Naive B cell (primary cell): Measurements from ENCODE around the gene RAB8B. TPM values are rescaled to one million over a fixed set of nuclear protein-coding genes. Genes with fewer than 3 reads are reported as not detected.

Experiments used
- ATAC-seq, 2 donors: fragments of 150-1000 bp; cut with Tn5 transposase; 2 replicates each; pipeline ENCODE4 v1.10.0; 2021; ENCODE audit warnings: low read depth in 2 of 2, mild to moderate bottlenecking in 2 of 2, moderate library complexity in 2 of 2
- DNase-seq: peaks from one replicate; pipeline ENCODE4 v3.0.0; 2022
- H3K27ac Mint-ChIP-seq, 6 donors: one replicate each; pipeline ENCODE4 v1.8.0; 2020 to 2022; ENCODE audit warnings: mild to moderate bottlenecking in 6 of 6, mixed read lengths in 6 of 6, moderate library complexity in 5 of 6, inconsistent platforms in 2 of 6
- H3K27me3 Mint-ChIP-seq, 3 donors: one replicate each; pipeline ENCODE4 v1.8.0; 2021 to 2022; ENCODE audit warnings: mixed read lengths in 3 of 3, mild to moderate bottlenecking in 1 of 3
- H3K36me3 Mint-ChIP-seq, 2 donors: one replicate each; pipeline ENCODE4 v1.8.0; 2020 to 2022; ENCODE audit warnings: mixed read lengths in 2 of 2, inconsistent platforms in 1 of 2, mild to moderate bottlenecking in 1 of 2
- H3K4me1 Mint-ChIP-seq, 3 donors: one replicate each; pipeline ENCODE4 v1.8.0; 2020 to 2022; ENCODE audit warnings: mixed read lengths in 3 of 3, inconsistent platforms in 1 of 3, mild to moderate bottlenecking in 1 of 3, moderate library complexity in 1 of 3
- H3K4me3 Mint-ChIP-seq, 8 donors: one replicate each; pipeline ENCODE4 v1.8.0; 2020 to 2022; ENCODE audit warnings: mild to moderate bottlenecking in 8 of 8, mixed read lengths in 8 of 8, moderate library complexity in 8 of 8, inconsistent platforms in 2 of 8
- H3K9me3 Mint-ChIP-seq, 7 donors: one replicate each; pipeline ENCODE4 v1.8.0; 2020 to 2022; ENCODE audit warnings: mixed read lengths in 7 of 7, mild to moderate bottlenecking in 5 of 7, inconsistent platforms in 2 of 7, moderate library complexity in 1 of 7
- polyA plus RNA-seq, 6 donors: library from polyadenylated mRNA; unstranded; fragments of 300-500 nt; fragmentation: Illumina TruSeq; gene quantifications; one replicate each; pipeline ENCODE4 v1.2.3, GENCODE V29; 2021; ENCODE audit warnings: low read depth in 6 of 6

The RAB8B gene
- polyA plus RNA-seq, 6 donors from 2014 or later: 24.4 to 64.4 (median 58.6) TPM

DNA sequence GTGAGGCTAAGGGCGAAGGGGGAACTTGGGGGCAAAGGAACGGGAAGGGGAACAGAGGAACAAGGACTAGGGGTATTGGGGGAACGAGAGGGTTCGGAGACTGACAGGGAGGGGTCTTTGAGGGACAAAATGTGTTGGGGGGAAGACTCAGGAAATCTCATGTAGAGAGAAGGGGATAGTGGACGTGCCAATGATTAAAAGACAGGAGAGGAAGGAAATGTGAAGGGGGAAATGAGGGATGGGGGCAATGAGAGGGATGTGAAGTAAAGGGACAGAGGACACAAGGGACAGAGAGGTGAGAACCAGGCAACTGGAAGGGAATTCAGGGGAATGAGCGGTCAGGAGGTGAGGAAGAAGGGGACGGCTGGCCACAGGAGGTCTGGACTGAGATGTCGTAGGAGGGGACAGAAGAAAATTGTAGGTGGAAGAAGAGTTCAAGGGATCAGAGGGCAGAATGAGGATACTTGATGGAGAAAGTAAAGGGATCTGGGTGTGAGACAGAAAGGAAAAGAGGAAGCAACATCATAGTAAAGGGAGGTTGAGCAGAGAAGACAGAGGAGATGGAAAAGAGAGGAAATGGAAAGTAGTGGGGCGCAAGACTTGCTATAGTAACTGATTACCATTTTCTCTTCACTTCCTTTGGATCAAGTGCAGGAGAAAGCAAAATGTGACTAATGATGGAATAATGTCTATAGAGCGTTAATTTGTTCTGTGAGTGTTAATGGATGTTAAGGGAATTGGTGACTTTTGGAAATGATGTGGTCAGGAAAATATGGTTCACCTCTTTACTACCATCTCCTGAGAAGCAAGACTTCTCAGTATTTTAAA lies 749 bp downstream of the RAB8B start:
- Mint-ChIP-seq H3K9me3 (no peaks in the 10 kb centered on the region), H3K4me3 (peak overlapping the region; percentile 91 to 100 (median 96)), H3K4me1 (peaks cover 50 to 68% (median 57%) of the 10 kb centered on the region in 3 donors), H3K27ac (peak overlapping the region; percentile 96 to 100 (median 98)), H3K27me3 (no peaks in the 10 kb centered on the region), H3K36me3 (no peaks in the 10 kb centered on the region)
- DNase-seq (peak; percentile 31), ATAC-seq (no peak)

DNA sequence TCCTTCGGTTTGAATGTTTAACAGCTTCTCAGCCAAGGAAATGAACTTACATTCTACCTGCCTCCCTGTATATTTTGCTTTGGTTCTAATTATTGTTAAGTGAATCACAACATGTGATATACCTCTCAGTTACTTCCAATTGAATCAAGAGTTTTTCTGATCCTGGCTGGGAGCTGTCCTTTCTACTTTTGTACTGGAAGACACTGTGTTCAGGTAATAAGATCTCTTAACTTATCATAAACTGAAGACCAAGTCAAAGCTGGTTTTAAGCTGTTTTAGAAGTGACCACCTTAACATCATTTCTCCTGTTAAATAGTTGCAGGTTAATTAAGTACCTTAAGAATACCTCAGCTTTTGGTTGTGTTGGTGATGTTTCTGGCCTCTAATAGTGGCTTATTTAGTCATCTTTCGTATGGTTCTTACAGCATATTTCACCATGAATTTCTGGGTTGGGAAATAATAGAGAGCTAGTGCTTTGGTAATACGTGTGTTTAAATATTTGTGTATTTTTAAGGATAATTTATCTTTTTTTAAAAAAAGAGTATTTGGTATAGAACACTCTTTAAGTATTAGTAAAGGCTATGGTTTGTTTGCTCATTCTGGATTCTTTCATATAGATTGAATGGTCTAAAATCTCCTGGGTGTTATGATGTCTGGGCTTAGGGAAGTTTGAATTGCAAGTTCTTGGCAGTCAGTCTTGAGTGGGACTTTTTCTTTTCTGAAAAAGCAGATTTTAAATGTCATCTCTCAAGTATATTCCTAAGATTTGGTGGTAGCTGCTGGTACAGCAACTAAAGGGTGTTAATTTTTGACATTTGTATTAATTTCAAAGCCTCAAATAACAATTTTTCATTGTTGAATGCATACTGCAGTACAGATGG lies 1.6 kb downstream of the RAB8B start:
- H3K27ac Mint-ChIP-seq: peak overlapping the region; percentile 96 to 100 (median 99)
- H3K4me3 Mint-ChIP-seq: peak overlapping the region; percentile 91 to 100 (median 96)
- H3K36me3 Mint-ChIP-seq: no peaks in the 10 kb centered on the region
- DNase-seq (no peak), ATAC-seq (no peak)
- no peaks in the 10 kb centered on the region for H3K9me3 Mint-ChIP-seq
- H3K27me3 Mint-ChIP-seq: no peaks in the 10 kb centered on the region
- peaks cover 57 to 77% (median 66%) of the 10 kb centered on the region in 3 donors for H3K4me1 Mint-ChIP-seq

DNA sequence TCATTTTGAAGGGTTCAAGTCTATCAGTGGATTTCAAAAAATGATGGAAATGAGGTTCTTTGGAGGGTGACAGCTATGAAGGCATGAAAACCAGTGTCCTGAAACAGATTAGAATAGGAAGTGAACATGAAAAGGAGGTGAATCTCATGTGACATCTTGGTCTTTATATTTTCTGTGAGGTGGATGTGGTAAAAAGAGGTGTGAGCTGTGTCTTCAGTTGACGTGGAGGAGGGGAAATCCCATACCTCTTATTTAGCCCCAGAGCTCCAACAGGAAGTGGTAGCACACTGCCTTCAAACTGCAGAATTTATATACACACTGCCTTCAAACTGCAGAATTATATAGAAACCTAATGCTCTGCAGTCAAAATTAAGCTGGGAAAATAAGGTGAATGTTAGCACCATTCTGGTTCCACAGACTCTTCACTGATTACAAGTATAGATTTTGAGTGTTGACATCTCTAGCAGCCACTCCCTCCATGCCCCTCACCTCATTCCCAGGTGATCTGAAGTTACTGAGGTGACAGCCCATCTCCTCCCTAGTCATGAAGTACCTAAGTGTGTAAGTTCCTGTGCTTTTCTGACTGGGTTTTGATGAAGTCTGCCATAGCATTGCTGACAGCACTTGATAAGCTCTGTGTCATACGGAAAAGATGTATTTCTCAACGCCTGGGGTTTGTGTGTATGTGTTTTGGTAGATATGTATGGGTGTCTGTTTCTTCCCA lies 2.7 kb downstream of the RAB8B start:
- Mint-ChIP-seq H3K4me1 (peaks cover 61 to 86% (median 68%) of the 10 kb centered on the region in 3 donors), H3K9me3 (no peaks in the 10 kb centered on the region), H3K27me3 (no peaks in the 10 kb centered on the region), H3K4me3 (peak overlapping the region; percentile 81 to 99 (median 92)), H3K27ac (peak overlapping the region; percentile 96 to 100 (median 99)), H3K36me3 (no peaks in the 10 kb centered on the region)
- ATAC-seq: peak; percentile 72 to 73
- peak; percentile 83 for DNase-seq

DNA sequence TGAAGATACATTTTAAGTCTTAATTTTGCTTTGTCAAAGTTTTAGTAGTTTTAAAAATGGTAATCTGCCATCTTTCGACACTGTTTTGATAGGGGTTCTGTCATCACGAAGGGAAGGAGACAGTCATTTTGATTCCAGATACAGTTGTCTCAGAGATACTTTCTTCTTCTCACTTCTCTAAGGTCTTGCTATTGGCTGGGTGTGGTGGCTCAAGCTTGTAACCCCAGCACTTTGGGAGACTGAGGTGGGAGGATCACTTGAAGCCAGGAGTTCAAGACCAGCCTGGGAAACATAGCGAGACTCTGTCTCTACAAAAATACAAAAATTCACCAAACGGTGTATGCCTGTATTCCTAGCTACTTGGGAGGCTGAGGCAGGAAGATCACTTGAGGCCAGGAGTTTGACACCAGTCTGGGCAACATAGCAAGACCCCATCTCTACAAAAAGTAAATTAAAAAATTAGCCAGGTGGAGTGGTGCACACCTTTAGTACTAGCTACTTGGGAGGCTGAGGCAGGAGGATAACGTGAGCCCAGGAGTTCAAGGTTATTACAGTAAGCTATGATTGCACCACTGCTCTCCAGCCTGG lies 3.3 kb downstream of the RAB8B start:
- no peak for ATAC-seq
- Mint-ChIP-seq H3K27me3 (no peaks in the 10 kb centered on the region), H3K4me3 (peak overlapping the region; percentile 81 to 99 (median 92)), H3K36me3 (no peaks in the 10 kb centered on the region), H3K9me3 (no peaks in the 10 kb centered on the region), H3K27ac (peak overlapping the region; percentile 96 to 100 (median 99)), H3K4me1 (peaks cover 64 to 91% (median 72%) of the 10 kb centered on the region in 3 donors)
- no peak for DNase-seq

DNA sequence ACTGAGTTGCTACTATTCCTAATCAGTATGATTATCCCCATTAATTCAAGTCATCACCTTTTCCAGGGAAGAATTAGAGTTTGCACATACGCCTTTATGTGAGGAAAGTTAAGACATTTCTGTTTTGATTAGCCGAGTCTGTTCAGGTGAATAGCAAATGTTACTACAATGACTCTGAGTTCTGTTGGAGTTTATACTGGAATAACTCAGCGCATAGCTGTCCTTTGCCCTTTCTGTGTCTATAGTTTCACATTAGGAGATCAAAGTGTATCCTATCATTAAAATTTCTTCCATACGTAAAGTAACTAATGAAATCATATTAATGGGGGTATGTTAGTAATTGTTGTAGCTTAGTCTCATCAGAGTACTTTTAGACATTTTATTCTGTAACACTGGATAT lies 4.9 kb downstream of the RAB8B start:
- peak overlapping the region; percentile 96 to 100 (median 99) for H3K27ac Mint-ChIP-seq
- H3K4me1 Mint-ChIP-seq: peaks cover 63 to 81% (median 71%) of the 10 kb centered on the region in 3 donors
- H3K4me3 Mint-ChIP-seq: peak overlapping the region; percentile 59 to 99 (median 88)
- ATAC-seq: no peak
- no peaks in the 10 kb centered on the region for H3K36me3 Mint-ChIP-seq
- no peaks in the 10 kb centered on the region for H3K27me3 Mint-ChIP-seq
- no peak for DNase-seq
- H3K9me3 Mint-ChIP-seq: no peaks in the 10 kb centered on the region

DNA sequence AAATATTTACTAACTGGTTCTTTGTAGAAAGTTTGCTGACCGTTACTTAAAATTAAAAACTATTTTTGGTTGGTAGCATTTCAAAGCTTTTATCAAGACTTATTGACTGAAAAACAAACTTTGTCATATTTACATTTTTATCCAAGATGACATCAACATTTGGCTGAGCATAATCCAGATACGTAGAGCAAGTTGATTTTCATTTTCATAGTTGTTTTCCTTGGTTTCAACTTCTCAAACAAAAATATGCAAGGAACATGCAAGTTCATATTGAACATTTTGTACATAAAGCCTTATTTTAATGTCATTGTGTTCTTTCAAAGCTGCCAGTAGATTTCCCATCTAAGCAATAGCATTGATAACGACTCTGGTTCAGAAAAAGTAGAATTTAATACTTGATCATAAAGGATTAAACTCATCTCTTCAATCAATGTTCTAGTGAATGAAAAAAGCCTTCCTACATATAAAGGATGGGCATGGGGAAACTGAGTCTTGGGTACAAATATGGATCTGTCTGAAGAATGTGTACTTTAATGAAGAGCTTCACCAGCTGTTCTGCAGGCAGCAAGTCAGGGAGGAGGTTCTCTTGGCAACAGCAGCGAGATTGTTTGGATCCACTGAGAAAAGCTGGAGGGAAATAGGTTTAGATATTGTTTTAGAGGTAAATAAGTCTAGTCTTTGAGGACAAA lies 5.6 kb downstream of the RAB8B start:
- Mint-ChIP-seq H3K4me3 (peak overlapping the region; percentile 6 to 91 (median 70)), H3K36me3 (no peaks in the 10 kb centered on the region), H3K4me1 (peaks cover 61 to 84% (median 68%) of the 10 kb centered on the region in 3 donors), H3K9me3 (no peaks in the 10 kb centered on the region), H3K27me3 (no peaks in the 10 kb centered on the region), H3K27ac (peak overlapping the region in 5 of 6 donors; percentile 38 to 96 (median 82))
- no peak for DNase-seq
- ATAC-seq: no peak

DNA sequence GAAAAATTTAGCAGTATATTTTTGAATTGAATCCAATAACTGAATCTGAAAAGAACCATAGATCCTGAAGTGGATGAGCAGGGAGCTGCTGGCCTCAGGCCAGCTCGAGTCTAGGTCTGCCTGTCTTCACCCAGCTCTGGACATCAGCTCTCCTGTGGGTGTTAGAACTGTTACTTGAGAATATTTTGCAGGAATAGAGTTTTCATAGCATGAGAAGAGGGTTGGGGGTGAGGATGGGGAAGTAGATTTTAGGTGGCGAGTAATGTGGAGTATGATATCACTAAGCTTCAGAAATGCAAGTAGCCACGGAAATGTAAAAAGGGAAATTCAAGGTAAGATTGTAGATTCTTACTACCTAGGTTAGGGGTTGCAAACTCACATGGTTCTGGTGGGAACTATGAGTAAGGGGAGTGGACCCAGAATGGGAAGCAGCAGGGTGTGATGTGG lies 6.2 kb downstream of the RAB8B start:
- H3K4me1 Mint-ChIP-seq: peaks cover 61 to 84% (median 67%) of the 10 kb centered on the region in 3 donors
- ATAC-seq (no peak), DNase-seq (no peak)
- H3K9me3 Mint-ChIP-seq: no peaks in the 10 kb centered on the region
- no peaks in the 10 kb centered on the region for H3K36me3 Mint-ChIP-seq
- H3K27me3 Mint-ChIP-seq: no peaks in the 10 kb centered on the region
- H3K4me3 Mint-ChIP-seq: peak overlapping the region; percentile 37 to 91 (median 70)
- H3K27ac Mint-ChIP-seq: peak overlapping the region; percentile 38 to 96 (median 78)

DNA sequence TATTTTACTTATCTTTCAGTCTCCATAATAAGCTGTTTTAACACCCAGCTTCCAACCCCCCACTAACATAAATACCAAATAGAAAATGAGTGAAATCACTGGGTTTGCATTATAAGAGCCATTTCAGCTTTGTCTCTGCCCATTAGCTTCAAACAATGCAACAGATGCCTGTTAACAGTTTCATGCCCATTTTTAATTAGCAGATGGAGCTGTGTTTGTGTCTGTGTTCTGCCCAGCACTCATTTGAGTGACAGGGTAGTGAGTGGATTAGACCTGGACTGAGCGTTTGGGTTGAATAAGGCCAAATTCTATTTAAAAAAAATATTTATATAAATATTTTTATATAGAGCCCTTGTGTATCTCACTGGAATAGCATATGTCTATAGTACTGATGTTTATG lies 7.4 kb downstream of the RAB8B start:
- Mint-ChIP-seq H3K4me1 (peaks cover 58 to 81% (median 64%) of the 10 kb centered on the region in 3 donors), H3K36me3 (no peaks in the 10 kb centered on the region), H3K9me3 (no peaks in the 10 kb centered on the region), H3K27me3 (no peaks in the 10 kb centered on the region), H3K4me3 (no peak overlapping the region), H3K27ac (peak overlapping the region in 1 of 6 donors; percentile 56)
- no peak for ATAC-seq
- no peak for DNase-seq

DNA sequence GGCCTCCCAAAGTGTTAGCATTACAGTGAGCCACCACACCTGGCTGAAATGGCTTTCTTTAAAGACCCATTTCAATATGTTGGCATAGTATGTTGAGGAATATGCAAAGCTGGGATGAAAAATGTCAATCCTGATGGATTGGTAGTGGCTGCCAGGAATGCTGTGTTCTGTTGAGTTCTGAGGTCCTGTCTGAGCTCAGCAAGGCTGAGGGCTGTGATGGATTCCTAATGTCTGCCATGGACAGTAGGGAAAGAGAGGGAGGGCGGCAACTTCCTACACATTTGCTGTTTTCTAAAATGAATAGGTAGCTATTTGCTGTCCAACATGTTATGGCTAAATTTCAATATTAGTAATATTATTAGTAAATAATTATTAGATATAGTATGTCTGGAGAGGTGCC lies 8.2 kb downstream of the RAB8B start:
- H3K36me3 Mint-ChIP-seq: no peaks in the 10 kb centered on the region
- no peak for DNase-seq
- H3K4me3 Mint-ChIP-seq: peak overlapping the region in 1 of 8 donors; percentile 5
- no peaks in the 10 kb centered on the region for H3K9me3 Mint-ChIP-seq
- peak overlapping the region in 5 of 6 donors; percentile 54 to 81 (median 59) for H3K27ac Mint-ChIP-seq
- no peak for ATAC-seq
- H3K27me3 Mint-ChIP-seq: no peaks in the 10 kb centered on the region
- H3K4me1 Mint-ChIP-seq: peaks cover 51 to 81% (median 62%) of the 10 kb centered on the region in 3 donors

DNA sequence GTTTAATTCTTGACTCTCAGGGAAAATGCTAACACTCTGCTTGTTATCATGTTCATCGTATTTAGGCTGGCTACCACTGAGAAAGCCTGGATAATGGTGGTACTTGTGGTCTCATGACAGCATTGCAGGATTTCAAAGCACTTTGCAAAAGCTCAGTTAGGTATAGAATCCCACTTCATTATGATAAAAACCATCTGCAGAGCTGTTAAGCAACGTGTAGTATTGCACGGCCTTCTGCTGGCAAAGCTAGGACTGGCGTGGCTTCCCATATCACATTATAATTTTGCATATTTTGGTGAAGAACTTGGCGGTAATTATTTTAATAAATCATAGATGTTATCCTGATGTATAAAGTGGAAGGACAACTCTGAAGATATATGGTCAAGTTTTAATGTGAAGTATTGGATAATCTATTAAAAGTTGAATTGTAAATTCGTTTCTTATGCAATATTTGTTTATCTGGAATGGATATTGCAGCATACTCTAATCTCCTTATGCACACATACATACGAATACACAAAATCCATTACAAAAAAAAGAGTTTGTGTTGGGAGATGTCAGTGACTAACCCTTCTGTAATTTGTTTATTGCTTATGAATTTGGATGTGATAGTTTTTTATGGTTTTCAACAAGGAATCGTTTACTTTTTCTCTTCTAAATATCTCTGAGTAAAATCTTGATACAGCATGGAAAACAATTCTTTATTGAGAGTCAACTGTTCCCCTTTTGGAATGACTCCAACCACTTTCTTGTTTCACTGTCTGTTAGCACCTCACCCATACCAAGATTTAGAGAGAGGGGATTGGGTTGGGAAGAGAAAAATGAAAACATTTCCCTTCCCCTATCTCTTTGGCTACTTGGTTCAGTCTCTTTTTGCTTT lies 9.2 kb downstream of the RAB8B start:
- Mint-ChIP-seq H3K36me3 (no peaks in the 10 kb centered on the region), H3K4me3 (no peak overlapping the region), H3K27ac (no peak overlapping the region), H3K9me3 (no peaks in the 10 kb centered on the region), H3K4me1 (peaks cover 57 to 81% (median 68%) of the 10 kb centered on the region in 3 donors), H3K27me3 (no peaks in the 10 kb centered on the region)
- ATAC-seq (no peak), DNase-seq (no peak)

DNA sequence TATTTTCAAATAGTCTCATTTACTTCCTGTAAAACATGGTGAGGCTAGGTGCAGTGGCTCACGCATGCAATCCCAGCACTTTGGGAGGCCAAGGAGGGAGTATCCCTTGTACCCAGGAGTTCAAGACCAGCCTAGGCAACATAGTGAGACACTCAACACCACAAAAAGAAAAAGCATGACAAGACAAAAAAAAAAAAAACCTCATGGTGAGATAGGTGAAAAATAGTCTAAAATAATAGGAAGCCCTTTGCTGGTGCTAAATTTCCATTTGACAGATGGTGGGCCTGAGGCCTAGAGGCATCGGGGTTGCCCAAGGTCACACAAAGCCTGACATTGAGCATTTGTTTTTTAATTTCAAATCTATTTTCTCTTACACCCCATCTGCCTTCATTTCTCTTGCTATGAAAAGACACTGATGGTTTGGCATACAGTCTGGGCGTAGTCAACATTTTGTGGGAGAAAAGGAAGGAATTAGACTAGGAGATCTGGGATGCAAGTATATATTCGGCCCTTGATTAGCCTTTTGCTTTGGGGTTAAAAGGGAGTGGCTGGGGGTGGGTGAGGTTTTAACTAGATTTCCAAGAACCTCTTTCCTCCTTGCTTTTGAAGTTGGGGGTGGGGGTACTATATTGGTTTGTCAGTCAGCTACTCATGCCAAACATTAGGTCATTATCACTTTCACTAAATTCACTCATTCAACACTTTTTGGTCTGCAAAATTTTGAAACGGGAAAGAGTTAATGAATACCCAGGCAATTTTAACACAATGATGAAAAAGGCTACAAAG lies 11.3 kb downstream of the RAB8B start:
- DNase-seq: no peak
- H3K36me3 Mint-ChIP-seq: no peaks in the 10 kb centered on the region

More for the DNA sequence above, 11.3 kb downstream of the RAB8B start:
- ATAC-seq: no peak
- peak overlapping the region in 3 of 8 donors; percentile 23 to 79 (median 52) for H3K4me3 Mint-ChIP-seq
- H3K4me1 Mint-ChIP-seq: peaks cover 50 to 74% (median 71%) of the 10 kb centered on the region in 3 donors
- no peaks in the 10 kb centered on the region for H3K27me3 Mint-ChIP-seq
- H3K9me3 Mint-ChIP-seq: no peaks in the 10 kb centered on the region
- H3K27ac Mint-ChIP-seq: peak overlapping the region in 4 of 6 donors; percentile 3 to 85 (median 60)
